IPS-15b (cell line): ENCODE results near the gene HK1.

Experiments
- H3K27me3 ChIP-seq: one replicate; pipeline ENCODE4 v1.6.1; 2013; ENCODE audit warnings: low read length; ENCODE audit not compliant: control insufficient read depth, insufficient read depth
- H3K36me3 ChIP-seq: one replicate; pipeline ENCODE4 v1.6.1; 2013; ENCODE audit warnings: low read length; ENCODE audit not compliant: control insufficient read depth, insufficient read depth
- H3K4me1 ChIP-seq: one replicate; pipeline ENCODE4 v1.6.1; 2013; ENCODE audit warnings: mild to moderate bottlenecking, low read length; ENCODE audit not compliant: control insufficient read depth, insufficient read depth
- H3K4me3 ChIP-seq: one replicate; pipeline ENCODE4 v1.5.1; 2013; ENCODE audit warnings: low read depth, low read length
- H3K9ac ChIP-seq: one replicate; pipeline ENCODE4 v1.6.1; 2013; ENCODE audit warnings: low read depth, mild to moderate bottlenecking, low read length
- H3K9me3 ChIP-seq: one replicate; pipeline ENCODE4 v1.6.1; 2013; ENCODE audit warnings: mild to moderate bottlenecking, low read length; ENCODE audit not compliant: control insufficient read depth, insufficient read depth

HK1 gene

DNA sequence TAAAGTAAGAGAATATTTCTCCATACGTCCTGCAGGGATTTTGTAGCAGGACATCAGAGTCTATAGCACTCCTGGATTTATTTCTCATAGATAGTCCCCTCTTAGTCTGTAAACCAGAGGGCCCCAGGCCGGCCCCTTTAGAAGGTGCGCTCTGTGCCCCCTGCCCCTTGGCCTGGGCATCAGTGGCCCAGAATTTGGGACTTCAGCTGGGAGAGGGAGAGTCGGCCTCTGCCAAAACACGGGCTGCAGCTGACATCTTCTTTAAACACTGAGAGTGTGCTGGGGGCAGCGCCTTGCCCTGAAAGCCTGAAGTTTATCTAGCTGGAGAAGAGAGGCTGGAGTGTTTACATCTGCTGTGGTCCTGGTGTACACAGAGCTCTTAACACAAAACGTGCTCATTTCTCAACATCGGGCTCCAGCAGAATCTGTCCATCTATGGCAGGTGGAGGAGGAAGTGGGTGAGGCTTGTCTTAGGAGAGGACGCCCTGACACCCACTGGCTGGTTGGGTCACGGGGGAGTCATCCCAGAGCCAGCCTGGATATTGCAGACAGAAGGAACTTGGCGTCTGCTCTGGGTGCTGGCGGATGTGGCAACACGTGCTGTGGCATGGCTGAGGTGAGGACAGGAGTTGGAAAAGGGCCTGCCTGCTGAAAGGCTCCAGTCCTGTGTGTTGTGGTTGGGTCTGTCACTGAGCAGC is 143.5 kb downstream of the HK1 start:
- H3K4me1 ChIP-seq, result no peaks in the 10 kb centered on the region
- no peaks in the 10 kb centered on the region for H3K36me3 ChIP-seq
- no peaks in the 10 kb centered on the region for H3K9me3 ChIP-seq
- H3K27me3 ChIP-seq, result no peaks in the 10 kb centered on the region
- no peak overlapping the region for H3K4me3 ChIP-seq
- no peak overlapping the region for H3K9ac ChIP-seq

- Histone ChIP-seq H3K27me3 (no peaks in the 10 kb centered on the region), H3K36me3 (no peaks in the 10 kb centered on the region), H3K4me3 (no peak overlapping the region), H3K9me3 (no peaks in the 10 kb centered on the region), H3K9ac (no peak overlapping the region), H3K4me1 (no peaks in the 10 kb centered on the region)
These were observed 144.4 kb downstream of the HK1 start for GRCh38 chr10:69422676-69423075.

GRCh38 chr10:69425041-69425440 is 146.7 kb downstream of the HK1 start:
- Histone ChIP-seq H3K9me3 (no peaks in the 10 kb centered on the region), H3K9ac (no peak overlapping the region), H3K4me1 (no peaks in the 10 kb centered on the region), H3K36me3 (no peaks in the 10 kb centered on the region), H3K27me3 (no peaks in the 10 kb centered on the region), H3K4me3 (no peak overlapping the region)

DNA sequence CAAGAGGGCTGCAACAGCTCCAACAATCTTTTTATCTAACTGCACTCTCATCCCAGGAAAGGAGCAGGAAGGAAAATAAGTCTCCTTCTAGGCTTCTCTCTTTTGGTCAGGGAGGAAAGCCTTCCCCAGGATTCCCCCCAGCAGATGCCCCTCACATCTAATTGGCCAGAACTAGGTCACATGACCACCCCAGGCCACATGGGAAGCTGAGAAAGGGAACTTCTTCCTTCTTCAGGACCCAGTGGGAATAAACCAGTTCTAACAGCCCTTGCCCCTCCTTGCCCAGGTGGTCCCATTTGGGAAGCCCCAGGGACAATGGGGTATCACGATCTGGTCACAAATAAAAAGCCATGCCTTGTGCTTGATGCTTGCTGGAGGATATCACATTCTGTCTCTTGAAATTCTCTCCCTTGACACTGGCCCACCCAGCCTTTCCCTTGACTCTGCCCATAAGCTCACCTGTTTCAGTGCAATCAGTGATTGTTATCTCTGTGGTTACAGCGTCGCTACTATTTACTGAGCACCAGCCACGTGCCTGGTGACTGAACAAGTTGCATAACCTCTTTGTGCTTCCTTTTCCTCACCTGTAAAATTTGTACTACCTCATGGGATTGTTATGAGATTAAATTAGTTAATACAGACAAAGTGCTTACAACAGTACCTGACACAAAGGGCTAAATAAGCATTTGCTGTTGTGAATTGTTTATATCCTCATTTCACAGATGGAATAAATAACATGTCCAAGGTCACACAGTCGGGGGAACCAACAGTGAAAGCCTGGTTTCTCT is 147.4 kb downstream of the HK1 start:
- no peaks in the 10 kb centered on the region for H3K4me1 ChIP-seq
- H3K4me3 ChIP-seq, result no peak overlapping the region
- no peaks in the 10 kb centered on the region for H3K9me3 ChIP-seq
- no peaks in the 10 kb centered on the region for H3K36me3 ChIP-seq
- no peaks in the 10 kb centered on the region for H3K27me3 ChIP-seq
- no peak overlapping the region for H3K9ac ChIP-seq

DNA sequence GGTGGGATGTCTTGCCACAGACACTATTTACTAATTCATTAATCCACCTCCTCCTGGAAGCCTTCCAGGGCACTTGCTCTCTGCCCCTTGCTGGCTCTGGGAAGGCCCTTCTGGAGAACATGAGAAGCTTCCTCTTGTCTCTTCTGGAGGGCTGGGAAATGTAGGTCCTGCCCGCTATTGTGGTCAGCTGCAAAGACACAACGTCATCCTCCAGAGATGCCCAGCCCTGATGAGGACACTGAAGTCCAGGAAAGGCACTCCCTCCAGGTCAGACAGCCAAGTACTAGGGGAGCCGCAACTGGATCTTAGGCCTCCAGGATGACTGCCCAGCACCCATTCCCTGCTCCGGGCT is 148.1 kb downstream of the HK1 start:
- H3K9me3 ChIP-seq, result no peaks in the 10 kb centered on the region
- no peaks in the 10 kb centered on the region for H3K36me3 ChIP-seq
- H3K4me3 ChIP-seq, result no peak overlapping the region
- no peaks in the 10 kb centered on the region for H3K27me3 ChIP-seq
- no peak overlapping the region for H3K9ac ChIP-seq
- H3K4me1 ChIP-seq, result no peaks in the 10 kb centered on the region

DNA sequence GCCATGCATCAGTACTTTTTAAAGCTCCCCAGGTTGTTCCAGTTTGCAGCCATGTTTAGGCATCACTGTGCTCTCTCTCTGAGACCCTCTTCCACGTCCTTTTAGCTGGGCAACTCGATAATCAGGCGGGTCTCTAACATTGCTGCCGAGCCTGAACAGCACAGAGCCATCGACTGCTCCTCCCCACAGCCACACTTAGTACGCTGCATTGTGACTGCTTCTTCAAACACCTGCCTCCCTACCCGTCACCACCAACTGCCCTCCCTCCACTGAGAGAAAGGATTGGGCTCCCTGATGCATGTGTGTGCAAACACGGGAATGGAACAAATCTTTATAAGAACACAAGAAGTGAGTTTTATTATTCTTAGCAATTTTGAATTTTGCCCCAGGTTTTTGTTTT is 149.9 kb downstream of the HK1 start:
- H3K4me3 ChIP-seq, result no peak overlapping the region
- no peaks in the 10 kb centered on the region for H3K27me3 ChIP-seq
- no peaks in the 10 kb centered on the region for H3K9me3 ChIP-seq
- no peak overlapping the region for H3K9ac ChIP-seq
- H3K36me3 ChIP-seq, result no peaks in the 10 kb centered on the region
- H3K4me1 ChIP-seq, result no peaks in the 10 kb centered on the region

- no peaks in the 10 kb centered on the region for H3K27me3 ChIP-seq
- no peak overlapping the region for H3K9ac ChIP-seq
- peaks cover 2% of the 10 kb centered on the region for H3K4me1 ChIP-seq
These were observed 155.9 kb downstream of the HK1 start for GRCh38 chr10:69434169-69434568.

DNA sequence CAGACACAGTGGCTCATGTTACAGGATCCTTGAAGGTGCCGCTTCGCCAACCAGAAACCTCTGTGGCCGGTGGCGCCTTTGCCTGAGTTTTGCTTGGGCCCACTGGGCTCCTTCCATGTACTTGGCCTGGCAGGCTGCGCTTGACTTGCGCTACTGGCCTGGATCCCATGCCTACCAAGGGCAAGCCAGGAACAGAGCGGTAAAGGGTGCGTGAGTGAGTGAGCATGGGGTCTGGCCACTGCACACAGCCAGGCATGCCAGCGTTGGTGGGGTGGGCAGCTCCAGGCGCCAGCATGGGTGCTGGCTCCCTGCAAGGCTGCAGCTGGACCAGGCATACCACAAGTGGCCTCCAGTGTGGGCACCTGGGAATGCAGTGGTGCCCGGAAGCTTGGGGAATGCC is 156.6 kb downstream of the HK1 start:
- H3K9ac ChIP-seq, result no peak overlapping the region
- H3K36me3 ChIP-seq, result no peaks in the 10 kb centered on the region
- H3K4me3 ChIP-seq, result no peak overlapping the region
- H3K4me1 ChIP-seq, result peaks cover 2% of the 10 kb centered on the region
- H3K27me3 ChIP-seq, result no peaks in the 10 kb centered on the region
- H3K9me3 ChIP-seq, result no peaks in the 10 kb centered on the region

More at GRCh38 chr10:69434169-69434568, 155.9 kb downstream of the HK1 start:
- Histone ChIP-seq H3K9me3 (no peaks in the 10 kb centered on the region), H3K4me3 (no peak overlapping the region), H3K36me3 (no peaks in the 10 kb centered on the region)

DNA sequence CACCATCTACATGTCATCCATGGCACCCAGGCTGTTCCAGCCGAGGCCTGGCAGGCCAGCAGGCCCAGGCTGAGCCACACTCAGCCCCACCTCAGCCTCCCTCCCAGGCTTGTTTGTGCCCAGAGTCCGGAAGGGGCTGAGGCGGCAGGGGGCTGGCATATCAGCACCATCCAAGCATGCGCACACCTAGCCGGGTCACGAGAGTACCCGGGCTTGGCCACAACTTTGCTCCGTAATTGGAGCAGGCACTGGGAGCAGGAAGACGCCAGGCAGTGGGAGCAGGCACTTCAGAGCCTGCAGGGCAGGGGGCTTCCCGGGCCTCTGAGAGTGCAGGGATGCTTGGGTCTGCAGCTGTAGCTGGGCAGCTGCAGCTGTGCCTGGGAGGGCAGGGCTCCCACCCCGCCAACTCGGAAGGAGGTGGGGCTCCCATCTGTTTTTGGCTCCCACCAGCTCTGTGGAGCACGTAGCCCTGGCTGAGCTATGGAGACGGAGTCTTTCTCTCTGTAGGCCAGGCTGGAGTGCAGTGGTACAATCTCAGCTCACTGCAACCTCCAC is 157.7 kb downstream of the HK1 start:
- H3K9ac ChIP-seq, result no peak overlapping the region
- H3K4me1 ChIP-seq, result peaks cover 2% of the 10 kb centered on the region
- no peaks in the 10 kb centered on the region for H3K9me3 ChIP-seq
- H3K36me3 ChIP-seq, result no peaks in the 10 kb centered on the region
- H3K27me3 ChIP-seq, result no peaks in the 10 kb centered on the region
- H3K4me3 ChIP-seq, result no peak overlapping the region

DNA sequence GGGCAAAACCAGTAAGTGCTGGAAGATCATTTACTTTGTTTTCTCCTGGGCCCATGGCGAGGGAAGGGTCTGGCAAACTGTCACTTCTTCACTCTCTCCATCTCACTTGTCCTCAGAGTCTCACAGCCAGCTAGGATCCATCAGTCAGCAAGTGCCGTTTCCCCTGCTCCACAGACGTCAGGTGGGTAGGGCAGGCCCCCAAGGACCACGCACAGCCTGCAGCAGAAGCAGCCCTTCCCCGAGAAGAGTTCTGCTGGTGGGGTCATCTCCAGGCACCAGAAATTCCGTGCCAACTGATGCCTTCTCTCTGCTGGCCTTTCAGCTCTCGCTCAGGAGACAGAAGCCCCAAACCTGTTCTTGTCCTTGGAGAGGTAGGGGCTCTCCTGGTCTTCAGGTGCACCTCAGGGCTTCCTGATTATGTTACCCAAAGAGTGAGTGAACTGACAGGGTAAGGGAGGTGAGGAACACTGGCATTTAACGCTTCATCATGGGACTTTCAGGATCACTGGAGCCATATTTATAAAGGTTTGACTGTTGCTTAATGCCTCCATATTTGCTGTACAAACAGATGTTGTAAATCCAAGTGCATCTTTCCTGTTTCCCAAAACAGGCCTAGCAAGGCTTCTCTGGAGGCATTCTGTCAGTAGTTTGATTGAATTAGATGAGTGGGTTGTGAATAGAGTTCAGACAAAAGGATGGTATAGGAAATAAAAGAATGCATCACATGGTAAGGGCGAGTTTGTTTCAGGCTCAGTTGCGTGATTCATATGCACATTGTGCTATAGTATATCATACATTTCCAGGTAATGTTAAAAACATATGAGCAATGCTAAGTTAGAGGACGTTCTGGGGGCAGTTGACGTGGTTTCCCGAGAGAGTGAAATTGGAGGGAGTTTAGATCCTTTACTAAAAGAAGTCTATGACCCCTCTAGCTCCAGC is 159.3 kb downstream of the HK1 start:
- Histone ChIP-seq H3K36me3 (no peaks in the 10 kb centered on the region), H3K4me3 (no peak overlapping the region), H3K4me1 (peaks cover 2% of the 10 kb centered on the region), H3K9ac (no peak overlapping the region), H3K9me3 (no peaks in the 10 kb centered on the region), H3K27me3 (peaks cover 2% of the 10 kb centered on the region)

DNA sequence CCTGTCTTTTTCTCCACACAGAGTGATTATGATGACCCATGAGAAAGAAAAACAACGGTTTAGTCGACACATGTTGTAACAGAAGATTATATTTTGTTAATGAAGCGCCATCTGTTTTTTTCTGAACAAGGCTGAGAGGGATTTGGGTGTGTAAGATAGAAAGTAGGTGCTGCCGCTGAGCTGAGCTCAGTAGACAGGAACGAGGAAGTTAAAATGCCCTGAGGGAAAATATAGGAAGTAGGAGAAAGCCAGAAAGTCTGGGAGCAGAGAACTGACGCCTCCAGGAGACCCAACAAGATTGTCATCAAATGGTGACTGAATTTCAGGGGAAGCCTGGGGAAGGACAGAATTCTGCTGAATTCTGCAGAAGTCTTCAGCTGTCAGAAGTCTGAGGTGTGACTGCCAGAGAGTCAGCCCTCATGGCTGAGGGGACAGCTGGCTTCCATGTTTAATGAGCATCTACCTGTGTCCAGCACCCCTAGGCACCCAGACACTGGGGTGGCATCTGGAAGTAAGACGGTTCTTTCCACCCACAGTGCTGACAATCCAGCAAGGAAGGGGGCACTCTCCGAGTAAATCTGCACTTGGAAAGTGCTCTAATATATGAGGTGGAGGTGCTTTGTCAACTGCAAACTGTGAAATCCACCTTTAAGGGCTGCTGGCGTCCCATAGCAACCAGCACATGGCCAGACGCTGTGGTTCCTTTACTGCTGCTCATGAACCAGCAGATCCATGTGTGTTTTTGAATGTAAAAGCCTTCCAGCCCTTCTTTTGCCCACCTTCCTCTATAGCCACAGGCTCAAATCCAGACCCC is 160.4 kb downstream of the HK1 start:
- Histone ChIP-seq H3K27me3 (peaks cover 2% of the 10 kb centered on the region), H3K9me3 (no peaks in the 10 kb centered on the region), H3K36me3 (no peaks in the 10 kb centered on the region), H3K4me3 (no peak overlapping the region), H3K4me1 (peaks cover 2% of the 10 kb centered on the region), H3K9ac (no peak overlapping the region)
